GM12872 (cell line): Measurements from ENCODE around the gene DNAH8.
A peak's percentile ranks its signal among the peaks of the same experiment; 100 is the strongest.

Experiments used
- CTCF ChIP-seq: IDR thresholded peaks from 3 replicates; pipeline ENCODE4 v1.5.1; 2011; ENCODE audit warnings: low read depth, mild to moderate bottlenecking, low read length, moderate library complexity; ENCODE audit not compliant: insufficient read depth

DNAH8 gene, protein sequence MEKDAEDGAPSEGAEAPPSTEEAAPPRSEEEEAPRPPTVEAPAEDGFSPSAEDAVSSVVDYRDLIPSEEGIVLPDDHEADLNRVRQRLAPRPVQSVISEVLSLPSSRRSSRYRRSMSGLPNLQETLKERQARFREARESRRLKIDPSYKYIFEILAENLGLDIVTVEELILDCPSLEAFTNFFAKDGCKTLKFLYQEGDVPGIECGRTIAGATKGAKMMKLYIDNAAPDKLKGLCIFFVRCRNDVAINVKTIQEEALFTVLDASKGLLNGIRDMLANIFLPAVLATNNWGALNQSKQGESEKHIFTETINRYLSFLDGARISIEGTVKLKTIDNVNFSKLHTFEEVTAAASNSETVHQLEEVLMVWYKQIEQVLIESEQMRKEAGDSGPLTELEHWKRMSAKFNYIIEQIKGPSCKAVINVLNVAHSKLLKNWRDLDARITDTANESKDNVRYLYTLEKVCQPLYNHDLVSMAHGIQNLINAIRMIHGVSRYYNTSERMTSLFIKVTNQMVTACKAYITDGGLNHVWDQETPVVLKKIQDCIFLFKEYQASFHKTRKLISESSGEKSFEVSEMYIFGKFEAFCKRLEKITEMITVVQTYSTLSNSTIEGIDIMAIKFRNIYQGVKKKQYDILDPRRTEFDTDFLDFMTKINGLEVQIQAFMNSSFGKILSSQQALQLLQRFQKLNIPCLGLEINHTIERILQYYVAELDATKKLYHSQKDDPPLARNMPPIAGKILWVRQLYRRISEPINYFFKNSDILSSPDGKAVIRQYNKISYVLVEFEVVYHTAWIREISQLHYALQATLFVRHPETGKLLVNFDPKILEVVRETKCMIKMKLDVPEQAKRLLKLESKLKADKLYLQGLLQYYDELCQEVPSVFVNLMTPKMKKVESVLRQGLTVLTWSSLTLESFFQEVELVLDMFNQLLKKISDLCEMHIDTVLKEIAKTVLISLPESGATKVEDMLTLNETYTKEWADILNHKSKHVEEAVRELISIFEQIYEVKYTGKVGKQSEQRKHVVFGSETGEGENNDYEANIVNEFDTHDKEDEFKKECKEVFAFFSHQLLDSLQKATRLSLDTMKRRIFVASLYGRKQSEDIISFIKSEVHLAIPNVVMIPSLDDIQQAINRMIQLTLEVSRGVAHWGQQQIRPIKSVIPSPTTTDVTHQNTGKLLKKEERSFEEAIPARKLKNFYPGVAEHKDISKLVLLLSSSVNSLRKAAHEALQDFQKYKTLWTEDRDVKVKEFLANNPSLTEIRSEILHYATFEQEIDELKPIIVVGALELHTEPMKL (N-terminal part only)

DNA sequence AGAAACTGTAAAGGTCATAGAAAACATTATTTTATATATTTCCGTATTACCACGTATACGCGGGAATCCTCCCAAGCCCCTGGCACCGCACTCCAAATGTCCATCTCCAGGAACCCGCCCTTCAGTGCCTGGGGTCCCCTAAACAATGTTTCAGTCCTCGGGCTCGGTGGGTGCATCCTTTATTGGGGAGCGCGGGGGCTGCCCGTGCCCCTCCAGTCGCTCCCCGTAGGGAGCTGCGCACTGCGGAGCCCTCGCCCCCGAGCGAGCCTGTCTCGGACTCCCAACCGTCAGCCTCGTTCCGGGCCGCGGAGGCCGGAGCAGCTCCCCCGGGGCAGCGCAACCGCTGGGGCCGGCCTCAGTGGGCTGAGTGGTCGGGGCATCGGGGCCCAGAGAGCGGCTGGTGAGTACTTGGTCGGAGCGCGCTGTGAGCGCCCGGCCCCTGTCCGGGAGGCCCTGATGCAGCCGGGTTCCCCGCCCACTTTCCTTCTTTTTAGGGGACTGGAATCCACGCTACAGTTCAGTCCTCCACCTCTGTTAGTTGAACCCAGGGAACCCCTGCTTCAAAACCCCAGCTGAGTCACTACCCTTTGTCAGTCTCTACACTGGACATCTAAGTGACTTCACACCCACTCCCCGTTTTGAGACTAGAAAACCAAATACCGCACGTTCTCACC, at the start of gene DNAH8:
Gene DNAH8, plus strand, starts transcription at position 296 of the 674 bp plus-strand sequence. CDS start 7,499 bp downstream, outside the sequence.
- TF ChIP-seq CTCF = no peak

DNA sequence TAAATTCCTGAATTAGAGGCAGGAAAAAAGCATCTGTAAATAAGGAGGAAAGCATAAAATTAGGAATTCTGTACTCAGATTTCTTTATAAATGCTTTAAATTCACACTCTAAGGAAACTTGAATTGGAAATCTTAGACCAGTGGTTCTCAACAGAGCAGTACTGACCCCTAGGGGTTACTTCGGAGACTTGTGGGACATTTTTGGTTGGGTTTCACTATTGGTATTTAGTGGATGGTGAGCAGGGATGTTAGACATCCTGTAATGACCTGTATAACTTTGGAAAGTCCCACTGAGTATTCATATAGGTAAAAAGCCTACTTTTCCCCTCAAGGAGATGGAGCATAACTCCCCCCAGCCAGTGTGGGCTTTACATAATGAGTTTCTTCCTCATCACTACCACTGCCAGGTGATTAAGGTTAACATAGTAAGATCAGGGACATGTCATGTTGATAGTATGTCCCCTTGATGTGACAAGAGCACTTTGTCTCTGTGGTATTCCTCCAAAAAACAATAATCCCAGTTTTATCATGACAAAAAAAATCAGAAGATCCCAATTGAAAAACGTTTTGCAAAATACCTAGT, 43.1 kb upstream of the DNAH8 start:
- peak; percentile 74 for TF ChIP-seq CTCF

- TF ChIP-seq CTCF = no peak
Measured at GRCh38 chr6:38673397-38674165, 41.5 kb upstream of the DNAH8 start.

DNA sequence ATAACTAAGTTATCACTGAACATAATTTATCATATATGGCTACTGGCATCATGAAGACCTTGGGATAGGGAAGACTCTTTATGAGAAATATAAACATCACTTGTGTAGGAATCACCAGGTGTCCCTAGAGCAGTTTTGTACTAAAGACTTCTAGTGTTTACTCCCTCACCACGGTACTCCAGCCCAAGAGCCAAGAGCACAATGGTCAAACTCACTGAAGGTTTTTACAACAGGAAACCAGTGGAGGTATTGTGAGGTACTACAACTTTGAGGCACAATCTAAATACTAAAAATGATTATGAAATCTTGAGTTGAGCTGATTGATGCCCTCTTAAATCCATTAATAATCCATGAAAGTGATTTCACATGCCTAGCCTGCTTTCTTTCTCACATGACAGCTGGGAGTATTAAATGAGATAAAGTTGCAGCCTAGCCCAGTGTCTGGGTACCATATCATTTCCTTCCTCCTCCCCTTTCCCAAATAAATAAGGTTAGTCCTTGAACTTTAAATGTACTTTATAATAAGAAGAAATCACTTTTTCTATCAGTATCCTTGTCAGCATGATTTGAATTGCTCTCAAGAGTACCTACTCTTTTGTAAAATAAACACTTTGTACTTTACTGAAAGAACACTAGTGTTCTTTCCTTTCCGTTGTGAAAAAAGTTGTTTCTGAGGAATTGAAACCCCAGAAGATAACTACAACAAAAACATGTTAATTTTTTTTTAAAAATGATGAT, 38.7 kb upstream of the DNAH8 start:
- no peak for TF ChIP-seq CTCF

DNA sequence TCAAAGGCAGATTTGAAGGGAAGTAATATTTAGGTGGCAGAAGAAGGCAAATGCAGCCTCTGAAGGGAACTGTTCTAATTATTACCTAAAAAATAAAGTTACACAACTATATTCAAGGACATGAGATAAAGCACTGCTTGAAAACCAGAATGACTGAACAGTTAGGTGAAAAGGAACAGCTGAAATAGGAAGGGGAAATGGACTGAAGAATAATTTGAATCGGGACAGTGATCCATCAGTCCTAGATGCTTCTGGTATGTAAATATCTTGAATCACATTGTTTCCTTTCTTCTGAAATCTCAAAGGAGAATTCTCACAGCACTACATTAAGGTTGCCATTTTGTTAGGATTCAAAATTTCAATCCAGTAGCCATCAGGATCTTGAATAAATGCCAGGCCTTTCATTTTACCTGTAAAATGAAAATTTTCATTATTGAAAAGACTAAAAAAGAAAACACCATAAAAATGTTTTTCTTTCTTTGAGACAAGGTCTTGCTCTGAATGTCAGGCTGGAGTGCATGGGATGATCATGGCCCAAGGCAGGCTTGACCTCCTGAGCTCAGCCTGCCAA, 38.1 kb upstream of the DNAH8 start:
- TF ChIP-seq CTCF = no peak
